A673 (cell line): ENCODE measurements around the gene ARHGAP24. TPM values are rescaled to one million over a fixed set of nuclear protein-coding genes. Genes with fewer than 3 reads are reported as not detected.
"Not testable (repeated sequence)": the region's sequence is repeated elsewhere in the genome, so short reads cannot be mapped to it uniquely, and the experiment has no call there.

Experiments used
- BruUV-seq: library from RNA; stranded (reverse); fragments of 400-500 nt; replicated peaks from 2 replicates; lab custom pipeline; 2021; lab: Mats Ljungman, UMichigan
- CTCF ChIA-PET: fragments of 300-600 bp; sonication (Branson Sonifier 250); formaldehyde crosslinking; loops from one replicate; lab custom pipeline; 2022; ENCODE audit warnings: antibody characterized with exemption; lab: Charles Lee
- POLR2A ChIA-PET: fragments of 300-600 bp; sonication (Branson Sonifier 250); formaldehyde crosslinking; loops from one replicate; lab custom pipeline; 2022; ENCODE audit warnings: antibody characterized with exemption; ENCODE audit not compliant: low non-redundant PET; lab: Charles Lee
- DNase-seq: peaks from one replicate; pipeline ENCODE4 v3.0.0-alpha.2; 2015; ENCODE audit warnings: low spot score
- H3K27ac ChIP-seq: fragments of 200-600 bp; sonication (generic); 2 replicates; pipeline ENCODE4 v1.5.1; 2016; ENCODE audit warnings: mixed run types, low read depth, mild to moderate bottlenecking, mixed read lengths, antibody characterized with exemption, low read length; ENCODE audit not compliant: poor library complexity, severe bottlenecking
- H3K27me3 ChIP-seq: fragments of 200-600 bp; sonication (generic); replicated peaks from 2 replicates; pipeline ENCODE4 v1.6.1; 2017; ENCODE audit warnings: mixed run types, low read depth, mild to moderate bottlenecking, mixed read lengths, antibody characterized with exemption, low read length; ENCODE audit not compliant: insufficient read depth, poor library complexity
- H3K36me3 ChIP-seq: fragments of 200-600 bp; sonication (generic); 2 replicates; pipeline ENCODE4 v1.6.1; 2016; ENCODE audit warnings: mixed run types, mild to moderate bottlenecking, mixed read lengths, antibody characterized with exemption, low read length; ENCODE audit not compliant: insufficient read depth, poor library complexity, severe bottlenecking
- H3K4me1 ChIP-seq: fragments of 200-600 bp; sonication (generic); 2 replicates; pipeline ENCODE4 v1.6.1; 2017; ENCODE audit warnings: mixed run types, mild to moderate bottlenecking, mixed read lengths, antibody characterized with exemption, low read length; ENCODE audit not compliant: insufficient read depth, poor library complexity, severe bottlenecking
- H3K4me3 ChIP-seq: fragments of 200-600 bp; sonication (generic); 2 replicates; pipeline ENCODE4 v1.5.1; 2016; ENCODE audit warnings: low read depth, mixed run types, mild to moderate bottlenecking, mixed read lengths, low read length; ENCODE audit not compliant: poor library complexity, severe bottlenecking
- H3K9me3 ChIP-seq: fragments of 200-600 bp; sonication (generic); 2 replicates; pipeline ENCODE4 v1.6.1; 2016; ENCODE audit warnings: mixed run types, low read depth, mild to moderate bottlenecking, mixed read lengths, antibody characterized with exemption, low read length; ENCODE audit not compliant: poor library complexity, severe bottlenecking
- CTCF ChIP-seq: fragments of 300-800, 200-600 bp; sonication (generic); conservative IDR thresholded peaks from 2 replicates; pipeline ENCODE4 v1.5.1; 2017; ENCODE audit warnings: low read depth, mild to moderate bottlenecking, antibody characterized with exemption, low read length, moderate library complexity, mixed read lengths
- EZH2 ChIP-seq: fragments of 200-600 bp; sonication (generic); IDR thresholded peaks from 2 replicates; pipeline ENCODE4 v1.6.1; 2017; ENCODE audit warnings: borderline replicate concordance, low read depth, mild to moderate bottlenecking, mixed read lengths, antibody characterized with exemption, low read length; ENCODE audit not compliant: poor library complexity, severe bottlenecking
- intact Hi-C: fragments of 100-400 bp; cut with micrococcal nuclease; formaldehyde crosslinking; loops from one replicate; pipeline ENCODE4 v1.10.0; 2022; ENCODE audit not compliant: unreplicated experiment
- total RNA-seq: library from RNA; stranded (reverse); gene quantifications from 2 replicates; pipeline ENCODE4 v1.2.3, GENCODE V29; 2021

Gene ARHGAP24
- total RNA-seq, 1 experiment from 2014 or later: 5.8 TPM

GRCh38 chr4:85515701-85516100, 40.8 kb downstream of the ARHGAP24 start:
- intact Hi-C loops: no loop called here
- no peak overlapping the region for H3K27ac ChIP-seq
- no TSS peak for BruUV-seq

DNA sequence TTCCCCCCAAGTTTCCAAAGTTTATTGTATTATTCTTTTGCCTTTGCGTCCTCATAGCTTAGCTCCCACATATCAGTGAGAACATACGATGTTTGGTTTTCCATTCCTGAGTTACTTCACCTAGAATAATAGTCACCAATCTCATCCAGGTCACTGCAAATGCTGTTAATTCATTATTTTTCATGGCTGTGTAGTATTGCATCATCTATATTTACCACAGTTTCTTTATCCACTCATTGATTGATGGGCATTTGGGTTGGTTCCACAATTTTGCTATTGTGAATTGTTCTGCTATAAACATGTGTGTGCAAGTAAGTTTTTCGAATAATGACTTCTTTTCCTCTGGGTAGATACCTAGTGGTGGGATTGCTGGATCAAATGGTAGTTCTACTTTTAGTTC, 43.6 kb downstream of the ARHGAP24 start:
- DNase-seq, H3K27ac ChIP-seq, H3K36me3 ChIP-seq, H3K4me1 ChIP-seq, BruUV-seq, H3K4me3 ChIP-seq, POLR2A ChIA-PET, H3K9me3 ChIP-seq, H3K27me3 ChIP-seq, CTCF ChIA-PET, intact Hi-C loops: not testable (repeated sequence)

More at GRCh38 chr4:85515701-85516100, 40.8 kb downstream of the ARHGAP24 start:
- ChIA-PET POLR2A (no interaction called here), CTCF (no interaction called here)
- TF ChIP-seq CTCF: no peak
- no peak for TF ChIP-seq EZH2
- no peak for DNase-seq
- Histone ChIP-seq H3K4me3 (no peak overlapping the region), H3K36me3 (no peaks in the 10 kb centered on the region), H3K9me3 (no peaks in the 10 kb centered on the region), H3K4me1 (no peaks in the 10 kb centered on the region), H3K27me3 (no peaks in the 10 kb centered on the region)

DNA sequence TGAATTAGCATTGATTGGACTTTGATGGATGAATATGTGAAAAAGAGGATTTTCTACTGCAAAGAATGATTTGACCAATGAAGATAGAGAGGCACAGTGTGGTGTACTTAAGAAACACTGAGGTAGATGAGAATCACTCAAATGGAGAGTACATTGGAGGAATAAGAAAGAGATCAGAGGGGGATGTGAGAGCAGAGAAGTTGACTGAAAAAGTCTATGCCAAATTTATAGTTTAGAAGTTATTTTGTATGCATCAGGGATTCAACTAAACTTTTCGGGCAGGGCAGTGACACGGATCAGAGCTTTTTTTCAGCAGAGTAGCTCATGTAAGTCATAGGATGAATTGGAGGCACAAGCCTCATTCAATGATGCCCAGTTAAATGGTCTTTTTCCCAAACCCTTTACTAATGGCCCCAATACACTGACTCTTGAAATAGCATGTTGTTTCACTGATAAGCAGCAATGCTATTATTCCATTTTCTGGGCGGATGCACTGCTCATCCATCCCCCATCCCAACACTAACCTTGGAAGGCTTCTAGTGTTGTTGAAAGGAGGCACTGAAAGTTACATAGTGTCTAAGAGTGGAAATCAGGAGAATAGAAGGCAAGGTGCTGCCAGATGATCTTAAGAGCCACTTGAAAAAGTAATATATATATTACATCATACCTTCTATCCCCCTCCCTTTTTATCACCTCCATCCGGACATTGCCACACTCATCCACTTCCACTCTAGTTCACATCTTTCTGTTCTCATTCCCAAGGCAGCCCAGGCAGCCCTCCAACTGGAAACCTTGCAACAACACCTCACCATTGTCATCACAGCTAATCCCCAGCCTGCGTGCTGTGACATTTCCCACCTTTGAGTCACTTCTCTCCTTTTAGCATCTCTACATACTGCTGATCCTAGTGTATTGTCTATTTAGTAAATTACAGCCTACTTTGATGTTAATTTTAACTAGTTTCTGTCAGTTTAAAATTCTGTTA, 46.1 kb downstream of the ARHGAP24 start:
- BruUV-seq: no TSS peak
- no peaks in the 10 kb centered on the region for H3K4me1 ChIP-seq
- intact Hi-C loops: no loop called here
- no peak overlapping the region for H3K4me3 ChIP-seq
- ChIA-PET POLR2A (no interaction called here), CTCF (no interaction called here)
- no peaks in the 10 kb centered on the region for H3K9me3 ChIP-seq
- H3K27me3 ChIP-seq: no peaks in the 10 kb centered on the region
- H3K36me3 ChIP-seq: no peaks in the 10 kb centered on the region
- TF ChIP-seq CTCF: no peak
- no peak for TF ChIP-seq EZH2
- DNase-seq: no peak
- no peak overlapping the region for H3K27ac ChIP-seq

DNA sequence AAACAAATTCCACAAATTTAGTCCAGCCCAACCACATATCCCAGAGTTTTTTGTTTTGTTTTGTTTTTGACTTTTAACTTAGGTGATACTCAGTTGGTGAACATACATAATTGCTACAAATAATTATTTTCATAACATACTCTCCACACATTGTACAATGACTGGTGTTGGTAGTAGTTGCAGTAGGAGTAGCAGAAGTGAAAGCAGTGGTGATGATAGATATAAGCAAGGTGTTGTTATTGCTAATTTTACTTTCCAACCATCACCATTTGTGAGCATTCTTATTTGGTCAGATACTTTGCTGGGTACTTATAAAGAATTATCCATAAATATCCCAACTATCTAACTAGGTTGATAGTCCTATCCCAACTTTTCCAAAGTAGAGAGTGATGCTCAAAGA, 47.3 kb downstream of the ARHGAP24 start:
- Histone ChIP-seq H3K27me3 (no peaks in the 10 kb centered on the region), H3K36me3 (no peaks in the 10 kb centered on the region), H3K4me1 (no peaks in the 10 kb centered on the region), H3K4me3 (no peak overlapping the region), H3K9me3 (no peaks in the 10 kb centered on the region), H3K27ac (no peak overlapping the region)
- TF ChIP-seq EZH2 (no peak), CTCF (no peak)
- no TSS peak for BruUV-seq
- POLR2A ChIA-PET: no interaction called here
- DNase-seq: no peak
- CTCF ChIA-PET: no interaction called here
- intact Hi-C loops: no loop called here
